Testis (tissue), 2 donors: ENCODE measurements around the gene STARD7.
"Not testable (repeated sequence)": the region's sequence is repeated elsewhere in the genome, so short reads cannot be mapped to it uniquely, and the experiment has no call there.

Experiments used
- POLR2A ChIP-seq: fragments of 450-650 bp; IDR thresholded peaks from one replicate; pipeline ENCODE4 v1.6.1; 2017; ENCODE audit warnings: antibody characterized with exemption, mild to moderate bottlenecking, moderate library complexity
- TF ChIP-seq, protein P1 (sequence below), 3 experiments: fragments of 450-650 bp in 2 of 3; fragments of 200-600 bp in 1 of 3; sonication (generic) in 1 of 3; IDR thresholded peaks; one replicate each; pipeline ENCODE4 v1.5.1; 2016 to 2019; ENCODE audit warnings: antibody characterized with exemption in 3 of 3, mild to moderate bottlenecking in 2 of 3, moderate library complexity in 1 of 3

DNA sequence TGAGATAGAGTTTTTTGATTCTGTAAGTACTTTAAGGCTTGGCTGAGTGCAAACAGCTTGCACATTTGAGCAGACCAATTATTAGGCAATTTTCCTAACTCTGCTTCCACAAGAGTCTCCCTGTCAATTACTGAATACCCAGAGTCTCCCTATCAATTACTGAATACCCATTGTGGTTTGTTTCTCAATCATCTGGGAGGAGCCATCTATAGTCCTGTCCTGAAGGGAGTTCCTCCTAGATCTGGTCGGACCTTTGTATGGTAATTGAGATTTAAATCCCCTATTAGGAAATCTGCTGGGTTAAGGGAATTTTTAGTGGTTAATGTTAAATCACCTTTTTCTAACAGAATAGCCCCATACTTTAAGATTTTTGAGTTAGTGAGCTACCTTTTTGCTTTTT, 12.5 kb upstream of the STARD7 start:
- not testable (repeated sequence) for TF ChIP-seq POLR2A
- TF ChIP-seq, protein P1, sequence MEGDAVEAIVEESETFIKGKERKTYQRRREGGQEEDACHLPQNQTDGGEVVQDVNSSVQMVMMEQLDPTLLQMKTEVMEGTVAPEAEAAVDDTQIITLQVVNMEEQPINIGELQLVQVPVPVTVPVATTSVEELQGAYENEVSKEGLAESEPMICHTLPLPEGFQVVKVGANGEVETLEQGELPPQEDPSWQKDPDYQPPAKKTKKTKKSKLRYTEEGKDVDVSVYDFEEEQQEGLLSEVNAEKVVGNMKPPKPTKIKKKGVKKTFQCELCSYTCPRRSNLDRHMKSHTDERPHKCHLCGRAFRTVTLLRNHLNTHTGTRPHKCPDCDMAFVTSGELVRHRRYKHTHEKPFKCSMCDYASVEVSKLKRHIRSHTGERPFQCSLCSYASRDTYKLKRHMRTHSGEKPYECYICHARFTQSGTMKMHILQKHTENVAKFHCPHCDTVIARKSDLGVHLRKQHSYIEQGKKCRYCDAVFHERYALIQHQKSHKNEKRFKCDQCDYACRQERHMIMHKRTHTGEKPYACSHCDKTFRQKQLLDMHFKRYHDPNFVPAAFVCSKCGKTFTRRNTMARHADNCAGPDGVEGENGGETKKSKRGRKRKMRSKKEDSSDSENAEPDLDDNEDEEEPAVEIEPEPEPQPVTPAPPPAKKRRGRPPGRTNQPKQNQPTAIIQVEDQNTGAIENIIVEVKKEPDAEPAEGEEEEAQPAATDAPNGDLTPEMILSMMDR (IDR thresholded peaks at IDR 0.05), result not testable (repeated sequence)
